GM12878 (cell line): Measurements from ENCODE around the gene TEPSIN. TPM values are rescaled to one million over a fixed set of nuclear protein-coding genes. Genes with fewer than 3 reads are reported as not detected.

Experiments used
- ATAC-seq: fragments of 200-7000 bp; cut with Tn5 transposase; 3 replicates; pipeline ENCODE4 v1.9.1; 2020; ENCODE audit warnings: mild to moderate bottlenecking, moderate library complexity
- BruUV-seq: library from RNA; stranded (reverse); fragments of 400-500 nt; replicated peaks from 2 replicates; lab custom pipeline; 2021; lab: Mats Ljungman, UMichigan
- CTCF ChIA-PET: fragments of 300-600 bp; sonication (Branson Sonifier 250); formaldehyde crosslinking; extraction: SDS; loops from one replicate; lab custom pipeline; 2021; ENCODE audit warnings: inconsistent platforms; lab: Yijun Ruan, JAX
- POLR2A ChIA-PET: fragments of 350-600 bp; formaldehyde crosslinking; extraction: SDS; loops from one replicate; lab custom pipeline; 2021; ENCODE audit warnings: inconsistent platforms; lab: Charles Lee
- RAD21 ChIA-PET: fragments of 300-600 bp; sonication (Branson Sonifier 250); formaldehyde crosslinking; loops from one replicate; lab custom pipeline; 2023; ENCODE audit warnings: antibody characterized with exemption; ENCODE audit not compliant: unreplicated experiment; lab: Charles Lee
- SMC1A ChIA-PET: fragments of 300-600 bp; sonication (Branson Sonifier 250); formaldehyde crosslinking; loops from one replicate; lab custom pipeline; 2023; ENCODE audit not compliant: unreplicated experiment, uncharacterized antibody; lab: Charles Lee
- DNase-seq: peaks from one replicate; pipeline ENCODE4 v3.0.0-alpha.2; 2011; ENCODE audit warnings: low read depth, low spot score
- FAIRE-seq: peaks from 3 replicates; lab custom pipeline; 2011; peaks lifted over from hg19 to GRCh38; lab: Jason Lieb, UNC
- H2AFZ ChIP-seq: 2 replicates; pipeline ENCODE4 v1.6.0; 2011; ENCODE audit warnings: low read depth, low read length, control low read depth; ENCODE audit not compliant: control insufficient read depth
- H3K27ac ChIP-seq: 2 replicates; pipeline ENCODE4 v1.5.1; 2011; ENCODE audit warnings: control low read depth; ENCODE audit not compliant: control insufficient read depth, insufficient read depth
- H3K27me3 ChIP-seq, 2 experiments: replicated peaks in 1 of 2; 2 replicates each; pipeline versions ENCODE4 v1.6.0 to v1.6.1; 2011; ENCODE audit warnings: low read length in 1 of 2; ENCODE audit not compliant: control insufficient read depth in 2 of 2, insufficient read depth in 2 of 2
- H3K36me3 ChIP-seq, 2 experiments: 2 replicates each; pipeline ENCODE4 v1.5.1; 2011; ENCODE audit warnings: low read length in 1 of 2; ENCODE audit not compliant: control insufficient read depth in 2 of 2, insufficient read depth in 2 of 2
- H3K4me1 ChIP-seq: 2 replicates; pipeline ENCODE4 v1.6.1; 2011; ENCODE audit warnings: mild to moderate bottlenecking, low read length, moderate library complexity, mixed read lengths; ENCODE audit not compliant: control insufficient read depth, insufficient read depth
- H3K4me2 ChIP-seq: 2 replicates; pipeline ENCODE4 v1.6.0; 2011; ENCODE audit warnings: control low read depth; ENCODE audit not compliant: control insufficient read depth, insufficient read depth
- H3K4me3 ChIP-seq: fragments of 200-600 bp; sonication (generic); 2 replicates; pipeline ENCODE4 v1.5.1; 2016
- H3K79me2 ChIP-seq: 2 replicates; pipeline ENCODE4 v1.6.0; 2011; ENCODE audit warnings: low read length; ENCODE audit not compliant: control insufficient read depth, insufficient read depth
- H3K9ac ChIP-seq: 2 replicates; pipeline ENCODE4 v1.8.0; 2011; ENCODE audit warnings: low read length, control low read depth, mixed read lengths; ENCODE audit not compliant: control insufficient read depth, insufficient read depth
- H3K9me3 ChIP-seq: replicated peaks from 3 replicates; pipeline ENCODE4 v1.5.1; 2011; ENCODE audit warnings: mild to moderate bottlenecking, low read length; ENCODE audit not compliant: control insufficient read depth, insufficient read depth
- H4K20me1 ChIP-seq: 2 replicates; pipeline ENCODE4 v1.6.0; 2011; ENCODE audit not compliant: control insufficient read depth, insufficient read depth
- BMI1 ChIP-seq: fragments of 450-650 bp; IDR thresholded peaks from 2 replicates; pipeline ENCODE4 v1.6.1; 2016; ENCODE audit warnings: mild to moderate bottlenecking, moderate library complexity, borderline replicate concordance
- CBX5 ChIP-seq: sonication (generic); IDR thresholded peaks from 2 replicates; pipeline ENCODE4 v1.6.1; 2016; ENCODE audit warnings: low read depth, moderate library complexity, mild to moderate bottlenecking, inconsistent platforms
- CTCF ChIP-seq, 3 experiments: IDR thresholded peaks in 2 of 3; conservative IDR thresholded peaks in 1 of 3; 2 replicates each; pipeline ENCODE4 v1.5.1; 2011; ENCODE audit warnings: low read depth in 3 of 3, low read length in 3 of 3, mild to moderate bottlenecking in 3 of 3, control low read depth in 2 of 3, moderate library complexity in 2 of 3, inconsistent platforms in 1 of 3, mixed read lengths in 1 of 3; ENCODE audit not compliant: control insufficient read depth in 2 of 3, insufficient read depth in 1 of 3; ENCODE audit errors: extremely low read depth in 1 of 3
- FOS ChIP-seq: IDR thresholded peaks from 3 replicates; pipeline ENCODE4 v1.6.1; 2011; ENCODE audit warnings: borderline replicate concordance; ENCODE audit not compliant: insufficient read length; ENCODE audit errors: extremely low read depth
- IKZF1 ChIP-seq: fragments of 450-650 bp; conservative IDR thresholded peaks from 2 replicates; pipeline ENCODE4 v1.6.1; 2017; ENCODE audit warnings: antibody characterized with exemption, mild to moderate bottlenecking
- NFXL1 ChIP-seq: fragments of 450-650 bp; IDR thresholded peaks from 2 replicates; pipeline ENCODE4 v1.6.1; 2017; ENCODE audit warnings: antibody characterized with exemption, mild to moderate bottlenecking, borderline replicate concordance
- POLR2AphosphoS5 ChIP-seq: IDR thresholded peaks from 2 replicates; pipeline ENCODE4 v1.6.1; 2011; ENCODE audit warnings: mild to moderate bottlenecking, low read length, inconsistent platforms
- SREBF1 ChIP-seq: IDR thresholded peaks from 2 replicates; pipeline ENCODE4 v1.6.1; 2012; ENCODE audit warnings: mild to moderate bottlenecking, low read length
- YY1 ChIP-seq: IDR thresholded peaks from 2 replicates; pipeline ENCODE4 v1.6.1; 2011; ENCODE audit warnings: low read depth, mild to moderate bottlenecking, low read length
- ZNF207 ChIP-seq: fragments of 450-650 bp; IDR thresholded peaks from 2 replicates; pipeline ENCODE4 v1.6.1; 2014; ENCODE audit warnings: antibody characterized with exemption, mild to moderate bottlenecking, borderline replicate concordance
- ZZZ3 ChIP-seq: IDR thresholded peaks from 2 replicates; pipeline ENCODE4 v1.6.1; 2011; ENCODE audit warnings: low read depth; ENCODE audit not compliant: control insufficient read depth, insufficient read length
- WGBS: methylation state at CpG from one replicate; pipeline ENCODE4 v1.1.6; 2016; ENCODE audit warnings: low lambda C conversion rate; ENCODE audit not compliant: insufficient replicate concordance, insufficient coverage; ENCODE audit errors: missing lambda C conversion rate; 5-methylcytosine and 5-hydroxymethylcytosine counted together
- in situ Hi-C: fragments of 300-500 bp; cut with MboI; formaldehyde crosslinking; loops from 9 replicates; pipeline ENCODE4 v1.14.3; 2018; ENCODE audit warnings: mixed read lengths
- intact Hi-C: fragments of 100-400 bp; cut with micrococcal nuclease; formaldehyde crosslinking; loops from one replicate; pipeline ENCODE4 v1.14.2; 2022; ENCODE audit not compliant: unreplicated experiment
- polyA plus RNA-seq, 11 experiments: library from polyadenylated mRNA; depleted of rRNA in 4 of 11; unstranded in 6 of 11; stranded (reverse) in 5 of 11; fragments of >200 nt; fragmentation: Nextera tagmentation in 4 of 11; fragmentation: Illumina TruSeq in 1 of 11; extraction: Ambion mirVana in 4 of 11; extraction: Trizol in 1 of 11; gene quantifications; 1 replicate in 1 of 11; 2 replicates in 10 of 11; pipeline versions ENCODE4 v1.2.1 to v1.2.3, GENCODE V29; 2011 to 2016; ENCODE audit warnings: inconsistent platforms in 2 of 11, missing spikeins in 2 of 11, low read depth in 1 of 11
- total RNA-seq, 4 experiments: library from RNA; depleted of rRNA in 3 of 4; stranded (reverse); fragments of >200 nt in 3 of 4; fragmentation: Illumina TruSeq in 1 of 4; extraction: Trizol in 1 of 4; gene quantifications; 2 replicates each; pipeline versions ENCODE4 v1.2.1 to v1.2.3, GENCODE V29; 2013 to 2021

TEPSIN gene
- total and polyA plus RNA-seq, 10 of the 15 experiments (the other 5 are each of a cell fraction or from before 2014, with no cell fraction given) = 0.87 to 36.7 (median 5.3) TPM

GRCh38 chr17:81259058-81259605 is 20.3 kb upstream of the TEPSIN start (continued):
- TF ChIP-seq CTCF (IDR thresholded peaks at IDR 0.05 in 2 of 3, conservative IDR thresholded peaks at IDR 0.05 in 1 of 3; ENCODE audit: control insufficient read depth in 2 of 3, extremely low read depth in 1 of 3, insufficient read depth in 1 of 3, low read depth in 3 of 3, low read length in 3 of 3) (no peak), BMI1 (no peak), SREBF1 (no peak)

- Histone ChIP-seq H3K27ac (no peak overlapping the region), H2AFZ (no peak overlapping the region), H3K79me2 (no peaks in the 10 kb centered on the region), H3K4me2 (no peak overlapping the region), H3K27me3 (no peaks in the 10 kb centered on the region), H3K9me3 (no peaks in the 10 kb centered on the region), H3K36me3 (peaks cover 9 to 18% of the 10 kb centered on the region in 2 experiments; a peak in 3 of 4 replicates), H3K9ac (no peak overlapping the region), H4K20me1 (no peaks in the 10 kb centered on the region), H3K4me1 (no peaks in the 10 kb centered on the region), H3K4me3 (no peak overlapping the region)
- TF ChIP-seq IKZF1 (no peak), BMI1 (no peak), ZNF207 (no peak), CBX5 (no peak), YY1 (no peak), NFXL1 (no peak), ZZZ3 (no peak), POLR2AphosphoS5 (no peak), FOS (no peak)
- ATAC-seq = no peak
- DNase-seq = no peak
- FAIRE-seq = no peak
- ChIA-PET CTCF (interaction anchor here (0.8 to 1.2 kb wide), 2 partner anchors 227 to 343 kb away, joined by 3 read pairs; no protein-coding TSS in a partner anchor), RAD21 (interaction anchor here (1.5 kb wide), 1 partner anchor 13 kb away, joined by 5 read pairs; no protein-coding TSS in a partner anchor), POLR2A (no interaction called here), SMC1A (no interaction called here)
- 93% methylated on average over 19 of the region's 20 CpGs for WGBS
- intact Hi-C loops = loop anchor here (10.0 kb wide), 1 partner anchor 257 kb away; the partner anchor contains the start of gene ACTG1
- no TSS peak for BruUV-seq
- in situ Hi-C loops = loop anchor here (5.0 kb wide), 1 partner anchor 219 kb away; no protein-coding TSS in a partner anchor
Observed at GRCh38 chr17:81258292-81258691, 19.4 kb upstream of the TEPSIN start.
